ENCODE data around the gene ANKRD10.

Gene ANKRD10

GRCh38 chr13:110885966-110886869 is 28.7 kb downstream of the ANKRD10 start:
- no peak for DNase-seq (ENCODE audit: low spot score)

DNA sequence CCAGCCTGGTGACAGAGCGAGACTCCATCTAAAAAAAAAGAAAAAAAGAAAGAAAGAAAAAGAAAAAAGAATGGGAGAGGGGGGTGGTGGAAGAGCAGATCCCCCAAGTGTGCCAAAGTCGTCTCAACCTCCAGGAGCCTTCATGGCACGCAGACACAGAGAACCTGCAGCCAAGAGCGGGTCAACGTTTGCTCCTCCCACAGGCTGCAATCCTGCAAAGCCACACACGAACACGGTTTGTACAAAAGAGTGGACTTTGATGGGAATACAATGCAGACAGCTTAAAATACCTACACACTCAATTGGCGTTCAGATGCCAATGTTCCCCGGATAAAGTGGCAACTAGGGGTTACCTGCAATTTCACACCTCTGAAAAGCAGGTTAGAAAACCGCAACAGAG is 29.4 kb downstream of the ANKRD10 start:
- no peak for DNase-seq (ENCODE audit: low spot score)

DNA sequence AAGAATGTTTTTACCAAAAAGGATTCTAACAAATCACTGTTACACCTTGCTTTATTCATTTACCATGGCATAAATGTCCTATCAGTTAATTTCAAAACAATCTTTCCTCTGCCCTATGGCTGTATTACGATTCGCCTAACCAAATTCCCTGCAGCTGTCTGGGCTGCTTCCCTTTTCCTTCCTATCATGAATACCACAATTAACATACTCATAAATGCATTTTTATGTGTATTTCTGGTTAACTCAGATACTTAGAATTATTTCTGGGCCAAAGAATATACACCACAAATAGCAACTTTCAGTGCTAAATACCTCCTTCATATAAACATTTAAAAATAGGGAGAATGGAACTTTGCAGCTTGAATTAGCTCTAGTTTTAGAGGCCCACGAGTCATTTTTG is 30.4 kb downstream of the ANKRD10 start:
- no peak for DNase-seq (ENCODE audit: low spot score)

DNA sequence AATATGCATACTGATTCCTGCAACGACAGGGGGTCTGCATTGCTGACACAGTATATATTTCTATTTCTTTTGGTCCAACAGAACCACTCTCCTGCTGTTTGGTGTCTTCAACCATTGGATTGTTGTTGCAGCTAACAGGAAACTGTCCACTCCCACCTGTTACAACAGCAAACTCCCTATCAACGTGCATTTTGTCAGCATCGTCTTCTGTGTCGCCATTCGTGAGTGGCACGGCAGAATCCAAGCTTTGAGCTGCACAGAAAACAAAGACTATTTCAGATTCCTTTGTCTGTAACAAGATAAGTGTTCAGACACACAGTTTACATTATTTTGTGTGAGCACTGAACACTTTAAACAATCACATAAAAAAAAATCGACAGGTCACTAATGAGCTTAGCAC is 31.3 kb downstream of the ANKRD10 start:
- DNase-seq (ENCODE audit: low spot score) = no peak

GRCh38 chr13:110882972-110883371 is 31.9 kb downstream of the ANKRD10 start:
- no peak for DNase-seq (ENCODE audit: low spot score)

- no peak for DNase-seq (ENCODE audit: low spot score)
Observed at GRCh38 chr13:110881839-110882627, 32.8 kb downstream of the ANKRD10 start.

DNA sequence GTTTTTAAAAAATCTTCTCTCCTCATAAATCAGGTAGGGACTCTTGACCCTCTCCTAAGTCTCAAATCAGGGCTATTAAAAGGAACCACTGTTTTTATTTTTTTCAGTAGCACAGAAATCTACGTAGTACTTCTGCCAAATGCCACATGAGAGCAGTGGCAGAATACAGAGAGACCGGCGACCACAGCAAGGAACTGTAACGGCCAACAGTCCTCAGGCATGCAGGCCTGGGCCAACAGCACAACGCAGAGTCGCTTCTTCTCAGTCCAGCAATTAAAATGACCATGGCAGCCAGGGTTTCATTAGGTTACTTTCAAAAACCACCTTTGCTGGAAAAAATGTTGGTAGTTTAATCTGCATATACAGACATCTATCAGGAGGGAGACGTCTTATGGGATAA is 34.2 kb downstream of the ANKRD10 start:
- DNase-seq (ENCODE audit: low spot score) = no peak

DNA sequence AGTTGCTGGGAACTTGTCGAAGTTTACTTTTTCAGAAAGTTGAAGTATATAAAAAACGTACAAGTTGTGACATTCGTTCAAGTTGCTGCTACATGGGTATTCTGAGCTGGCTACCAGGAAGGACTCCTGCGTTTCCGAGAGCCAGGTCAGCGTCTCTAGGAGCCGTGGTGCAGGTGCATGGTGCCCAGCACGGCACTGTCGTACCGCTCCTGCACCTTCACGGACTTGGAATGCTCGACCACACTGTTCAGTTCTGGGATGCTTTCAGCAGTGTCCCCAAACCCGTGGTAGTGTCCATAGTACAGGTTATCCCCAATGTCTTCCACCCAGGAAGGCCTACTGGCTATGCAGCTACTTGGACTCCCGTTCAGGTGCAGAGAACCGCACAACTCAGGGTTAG is 35.4 kb downstream of the ANKRD10 start:
- no peak for DNase-seq (ENCODE audit: low spot score)

DNA sequence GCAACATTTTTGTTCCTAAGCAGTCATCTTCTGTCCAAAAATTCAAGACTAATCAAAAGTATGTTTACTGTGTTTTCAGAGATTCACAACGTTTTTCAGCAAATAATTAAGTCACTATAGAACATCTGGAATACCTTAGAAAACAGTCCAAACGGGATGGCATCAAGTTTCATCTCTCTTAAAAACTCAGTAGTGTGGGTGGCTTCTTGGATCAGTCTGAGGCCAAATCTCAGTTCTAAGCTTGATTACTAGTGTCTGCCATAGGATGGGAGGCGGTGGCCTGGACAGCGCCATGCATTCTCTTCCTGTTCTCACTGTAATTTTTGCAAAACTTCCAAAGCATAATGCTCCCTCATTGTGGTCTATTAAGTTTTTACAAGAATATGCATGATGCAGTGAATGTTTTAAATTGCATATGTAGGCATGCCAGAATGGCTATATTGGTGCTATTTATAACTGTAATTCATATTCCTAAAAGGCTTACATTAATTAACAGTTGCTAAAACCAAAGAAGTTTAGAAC is 37.1 kb downstream of the ANKRD10 start:
- DNase-seq (ENCODE audit: low spot score) = no peak

- DNase-seq (ENCODE audit: low spot score) = no peak
Observed at GRCh38 chr13:110876609-110877008, 38.3 kb downstream of the ANKRD10 start.

DNA sequence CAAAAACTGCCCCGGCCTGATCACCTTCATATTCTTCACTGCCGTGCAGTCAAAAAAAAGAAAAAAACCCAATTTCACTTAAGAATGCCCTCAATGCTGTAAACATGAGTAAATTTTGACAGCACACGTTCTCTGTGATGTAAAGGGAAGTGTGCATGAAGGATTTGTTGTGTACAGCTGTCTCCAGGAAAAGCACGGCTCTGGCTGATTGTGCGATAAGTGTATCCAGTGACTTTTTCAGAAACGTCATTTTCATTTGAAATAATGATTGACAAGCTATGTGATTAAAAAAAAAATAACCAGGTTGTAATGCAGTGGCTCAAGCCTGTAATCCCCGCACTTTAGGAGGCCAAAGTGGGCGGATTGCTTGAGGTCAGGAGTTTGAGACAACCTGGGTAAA is 39.6 kb downstream of the ANKRD10 start:
- DNase-seq (ENCODE audit: low spot score) = no peak

DNA sequence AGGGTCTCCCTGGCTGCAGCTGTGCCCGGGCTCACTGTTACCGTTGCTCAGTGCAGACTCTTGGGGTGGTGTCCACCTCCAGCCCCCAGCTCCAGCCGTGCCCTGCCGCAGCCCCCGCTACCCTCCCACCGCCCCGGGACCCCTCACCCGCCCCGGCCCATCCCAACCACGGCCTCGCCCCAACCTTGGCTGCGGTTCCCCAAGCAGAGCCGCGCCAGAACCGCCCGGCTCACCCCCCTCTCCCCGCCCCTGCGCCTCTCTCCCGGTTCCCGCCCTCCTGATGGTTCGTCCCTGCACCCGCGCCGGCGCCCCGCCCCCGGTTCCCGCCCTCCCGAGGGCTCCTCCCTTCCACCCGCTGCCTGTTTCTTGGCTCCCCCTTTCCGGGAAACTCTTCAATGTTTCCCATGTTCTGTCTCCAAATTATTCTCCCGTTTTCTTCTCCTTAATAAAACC is 40.3 kb downstream of the ANKRD10 start:
- peak; percentile 93 for DNase-seq (ENCODE audit: low spot score)

DNA sequence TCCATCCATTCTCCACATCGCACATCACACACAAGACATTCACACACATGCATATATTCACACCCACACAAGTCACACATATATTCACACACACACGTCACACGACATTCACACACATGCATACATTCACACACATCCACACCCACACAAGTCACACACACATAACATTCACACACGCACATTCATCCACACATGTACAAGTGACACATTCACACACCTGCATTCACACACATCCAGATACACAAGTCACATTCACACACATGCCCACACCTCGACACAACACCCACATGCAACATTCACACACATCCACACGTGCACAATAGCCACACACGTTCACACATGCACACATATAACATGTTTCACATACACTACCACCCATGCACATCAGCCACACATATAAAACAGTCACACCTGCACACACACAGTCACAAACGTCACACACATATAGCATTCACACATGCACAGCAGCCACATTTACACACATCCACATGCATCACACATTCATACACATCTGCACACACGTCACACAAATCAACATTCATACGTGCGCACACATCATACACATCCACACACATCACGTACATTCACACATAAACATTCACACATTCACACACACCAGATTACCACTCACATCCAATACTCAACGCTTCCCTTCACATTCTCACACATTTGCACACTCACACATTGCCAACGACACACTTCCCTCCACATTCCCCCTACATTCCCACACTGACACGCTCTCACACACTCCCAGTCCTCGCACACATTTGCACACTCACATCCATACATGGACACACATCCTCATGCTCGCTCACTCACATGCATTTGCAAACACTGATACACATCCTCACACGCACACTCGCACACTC is 41.0 kb downstream of the ANKRD10 start:
- no peak for DNase-seq (ENCODE audit: low spot score)

GRCh38 chr13:110872768-110873638 is 41.9 kb downstream of the ANKRD10 start:
- no peak for DNase-seq (ENCODE audit: low spot score)

DNA sequence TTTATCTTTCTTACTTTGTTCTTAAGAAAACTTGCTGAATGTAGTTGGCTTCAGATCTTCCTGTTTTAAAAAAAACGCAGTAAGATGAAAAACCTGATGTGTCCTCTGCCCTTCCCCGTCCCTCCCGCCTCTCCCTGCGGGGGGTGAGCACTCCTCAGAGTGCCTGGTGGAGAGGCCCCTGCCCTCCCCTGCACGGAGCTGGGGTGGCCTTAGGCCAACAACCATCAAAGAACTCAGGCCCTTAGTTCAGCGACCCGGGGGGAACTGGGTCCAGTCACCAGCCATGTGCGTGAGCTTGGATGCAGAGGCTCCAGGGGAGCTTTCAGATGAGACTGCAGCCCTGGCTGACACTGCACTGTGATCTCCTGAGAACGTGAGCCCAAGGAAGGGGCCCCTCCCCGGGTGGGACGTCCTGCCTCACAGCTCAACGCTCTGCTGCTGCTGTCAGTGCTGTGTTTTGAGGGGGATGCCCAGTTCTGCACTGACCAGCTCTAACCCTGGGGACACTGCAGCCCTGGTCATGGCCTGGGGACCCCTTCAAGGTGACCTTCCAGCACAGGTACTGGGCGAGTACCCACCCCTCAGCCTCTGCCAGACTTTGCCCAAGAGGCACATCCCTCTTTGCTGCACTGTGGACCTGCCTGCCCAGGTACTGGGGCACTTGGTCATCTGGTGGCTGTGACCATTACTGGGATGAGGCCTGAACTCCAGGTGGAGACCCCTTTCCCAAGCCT is 42.7 kb downstream of the ANKRD10 start:
- no peak for DNase-seq (ENCODE audit: low spot score)

GRCh38 chr13:110869805-110870706 is 44.8 kb downstream of the ANKRD10 start:
- DNase-seq (ENCODE audit: low spot score) = peak; percentile 77

- no peak for DNase-seq (ENCODE audit: low spot score)
Observed at GRCh38 chr13:110869231-110869804, 45.6 kb downstream of the ANKRD10 start.

- no peak for DNase-seq (ENCODE audit: low spot score)
Observed at GRCh38 chr13:110868720-110869119, 46.1 kb downstream of the ANKRD10 start.

GRCh38 chr13:110867380-110867779 is 47.5 kb downstream of the ANKRD10 start:
- peak; percentile 45 for DNase-seq (ENCODE audit: low spot score)
